ENCODE measurements around the gene OR52A1. TPM values are rescaled to one million over a fixed set of nuclear protein-coding genes. Genes with fewer than 3 reads are reported as not detected.

The OR52A1 gene
- not detected in 2 replicates for total RNA-seq (2014; rRNA removed; shearing (Covaris generic); ENCODE audit: low replicate concordance)

DNA sequence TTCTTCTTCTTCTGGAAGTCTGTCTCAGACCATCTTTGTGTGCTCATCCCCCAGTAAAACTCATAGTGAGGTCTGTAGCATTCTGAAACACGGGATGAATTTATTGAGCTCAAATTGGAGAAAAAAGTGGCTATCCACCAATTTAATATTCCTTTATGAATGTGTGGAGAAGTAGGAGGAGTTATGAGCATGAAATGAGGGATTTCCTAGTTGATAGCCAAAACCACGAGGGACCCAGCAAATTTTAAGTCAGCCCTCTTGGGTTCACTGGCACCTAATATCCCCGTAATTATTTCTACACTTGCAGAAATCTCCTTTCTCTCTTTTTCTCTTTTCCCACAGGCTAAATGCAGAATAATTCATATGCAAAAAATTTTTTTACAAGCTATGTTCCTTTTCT is at the start of gene OR52A1:
Gene OR52A1, minus strand, starts transcription at position 101 of the 400 bp plus-strand sequence. CDS start 2,388 bp downstream, outside the sequence.
- Histone ChIP-seq H3K9me2 (replicated peaks; ENCODE audit: insufficient read depth, low read length) (no peaks in the 10 kb centered on the region), H4K20me1 (ENCODE audit: insufficient read depth, low read depth, low read length) (no peaks in the 10 kb centered on the region), H3K9ac (ENCODE audit: low read length) (no peak within 1 kb of the TSS), H3K79me2 (ENCODE audit: low read length) (no peaks in the 10 kb centered on the region), H3K27me3 (ENCODE audit: low read length) (no peaks in the 10 kb centered on the region), H3K27ac (ENCODE audit: low read length) (no peak within 1 kb of the TSS), H2AFZ (ENCODE audit: low read length) (no peak within 1 kb of the TSS), H3K4me3 (ENCODE audit: low read length) (no peak within 1 kb of the TSS), H3K36me3 (ENCODE audit: insufficient read depth, low read length) (no peaks in the 10 kb centered on the region), H3K9me3 (ENCODE audit: low read length) (no peaks in the 10 kb centered on the region), H3K4me1 (ENCODE audit: low read length) (no peaks in the 10 kb centered on the region), H3K4me2 (ENCODE audit: low read depth, low read length, poor library complexity, severe bottlenecking) (no peak within 1 kb of the TSS)
- DNase-seq, result no peak

DNA sequence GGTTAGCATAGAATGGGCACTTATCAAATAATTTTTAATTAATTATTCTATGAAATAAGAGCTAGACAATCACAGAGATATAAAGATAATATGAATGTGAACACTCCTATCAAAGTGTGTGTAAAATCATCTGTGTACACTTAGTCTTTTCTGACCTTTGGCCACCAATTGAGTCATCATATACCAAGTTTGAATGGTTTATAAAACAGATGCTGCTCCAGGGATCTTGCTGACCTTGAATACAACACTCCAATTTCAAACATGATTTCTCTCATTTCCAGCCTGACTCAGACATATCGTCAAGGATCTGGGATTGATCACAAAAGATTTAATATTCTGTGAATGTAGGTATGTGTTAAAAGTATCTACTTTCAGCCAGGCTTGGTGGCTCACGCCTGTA is 48.8 kb upstream of the OR52A1 start:
- no peaks in the 10 kb centered on the region for H3K79me2 ChIP-seq (ENCODE audit: low read length)
- no peak overlapping the region for H3K27ac ChIP-seq (ENCODE audit: low read length)

DNA sequence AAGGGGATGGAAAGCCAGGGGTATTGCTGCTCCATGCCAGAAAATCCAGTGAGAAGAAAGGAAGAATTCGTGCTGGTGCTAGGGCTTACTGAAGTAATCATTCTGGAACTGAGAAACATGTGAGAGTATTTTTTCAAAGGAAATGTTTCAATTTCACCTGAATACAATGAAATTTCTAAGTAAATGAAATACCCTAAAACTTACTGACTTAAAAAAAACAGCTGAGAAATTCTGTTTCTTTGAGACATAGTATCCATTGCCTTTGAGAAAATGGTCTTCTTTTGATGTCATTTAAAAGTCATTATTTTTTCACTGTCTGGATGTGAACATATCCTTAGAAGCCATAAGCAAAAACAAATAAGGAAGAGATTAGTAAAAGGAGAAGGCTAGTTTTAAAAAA is 46.0 kb upstream of the OR52A1 start, which contains the start of gene OR51V1:
Gene OR51V1, minus strand, starts transcription at position 101 of the 400 bp plus-strand sequence. Its CDS starts 0 bp downstream, at position 101.
- Histone ChIP-seq H3K27ac (ENCODE audit: low read length) (no peak within 1 kb of the TSS), H3K4me3 (ENCODE audit: low read length) (no peak within 1 kb of the TSS), H4K20me1 (ENCODE audit: insufficient read depth, low read depth, low read length) (no peaks in the 10 kb centered on the region), H2AFZ (ENCODE audit: low read length) (no peak within 1 kb of the TSS), H3K9me3 (ENCODE audit: low read length) (no peaks in the 10 kb centered on the region), H3K36me3 (ENCODE audit: insufficient read depth, low read length) (no peaks in the 10 kb centered on the region), H3K4me2 (ENCODE audit: low read depth, low read length, poor library complexity, severe bottlenecking) (no peak within 1 kb of the TSS), H3K9ac (ENCODE audit: low read length) (no peak within 1 kb of the TSS), H3K27me3 (ENCODE audit: low read length) (no peaks in the 10 kb centered on the region), H3K79me2 (ENCODE audit: low read length) (no peaks in the 10 kb centered on the region), H3K9me2 (replicated peaks; ENCODE audit: insufficient read depth, low read length) (no peaks in the 10 kb centered on the region), H3K4me1 (ENCODE audit: low read length) (no peaks in the 10 kb centered on the region)
- DNase-seq, result no peak

More for the DNA sequence above, 48.8 kb upstream of the OR52A1 start:
- Histone ChIP-seq H3K9me2 (replicated peaks; ENCODE audit: insufficient read depth, low read length) (no peaks in the 10 kb centered on the region), H3K4me3 (ENCODE audit: low read length) (no peak overlapping the region), H3K9ac (ENCODE audit: low read length) (no peak overlapping the region), H4K20me1 (ENCODE audit: insufficient read depth, low read depth, low read length) (no peaks in the 10 kb centered on the region), H3K4me2 (ENCODE audit: low read depth, low read length, poor library complexity, severe bottlenecking) (no peak overlapping the region), H3K9me3 (ENCODE audit: low read length) (no peaks in the 10 kb centered on the region), H3K27me3 (ENCODE audit: low read length) (no peaks in the 10 kb centered on the region), H3K4me1 (ENCODE audit: low read length) (no peaks in the 10 kb centered on the region), H2AFZ (ENCODE audit: low read length) (no peak overlapping the region), H3K36me3 (ENCODE audit: insufficient read depth, low read length) (no peaks in the 10 kb centered on the region)
- DNase-seq, result no peak

DNA sequence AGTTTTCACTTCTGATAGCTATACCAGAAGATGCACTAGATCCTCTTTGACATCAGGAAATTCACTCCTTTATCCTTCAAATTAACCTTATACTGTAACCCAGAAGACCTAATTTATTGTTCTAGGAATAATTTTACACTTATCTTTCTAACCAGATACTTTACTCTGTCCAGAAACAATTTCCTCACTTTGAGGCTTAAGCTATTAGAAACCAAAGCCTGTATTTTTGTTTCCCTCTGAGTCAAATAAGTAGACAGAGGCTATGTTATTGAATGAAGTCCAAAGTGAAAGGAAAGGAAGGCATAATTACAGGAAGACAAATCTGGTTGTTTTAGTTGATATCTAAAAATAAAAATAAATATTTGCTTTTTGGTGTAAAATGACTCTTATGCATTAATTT is 43.7 kb upstream of the OR52A1 start:
- DNase-seq, result no peak
- no peak overlapping the region for H3K9ac ChIP-seq (ENCODE audit: low read length)
- no peaks in the 10 kb centered on the region for H3K27me3 ChIP-seq (ENCODE audit: low read length)
- H4K20me1 ChIP-seq (ENCODE audit: insufficient read depth, low read depth, low read length), result no peaks in the 10 kb centered on the region
- no peak overlapping the region for H2AFZ ChIP-seq (ENCODE audit: low read length)
- no peaks in the 10 kb centered on the region for H3K36me3 ChIP-seq (ENCODE audit: insufficient read depth, low read length)
- H3K4me1 ChIP-seq (ENCODE audit: low read length), result no peaks in the 10 kb centered on the region
- H3K27ac ChIP-seq (ENCODE audit: low read length), result no peak overlapping the region
- no peaks in the 10 kb centered on the region for H3K9me3 ChIP-seq (ENCODE audit: low read length)
- H3K4me3 ChIP-seq (ENCODE audit: low read length), result no peak overlapping the region
- H3K4me2 ChIP-seq (ENCODE audit: low read depth, low read length, poor library complexity, severe bottlenecking), result no peak overlapping the region
- H3K79me2 ChIP-seq (ENCODE audit: low read length), result no peaks in the 10 kb centered on the region
- no peaks in the 10 kb centered on the region for H3K9me2 ChIP-seq (replicated peaks; ENCODE audit: insufficient read depth, low read length)

DNA sequence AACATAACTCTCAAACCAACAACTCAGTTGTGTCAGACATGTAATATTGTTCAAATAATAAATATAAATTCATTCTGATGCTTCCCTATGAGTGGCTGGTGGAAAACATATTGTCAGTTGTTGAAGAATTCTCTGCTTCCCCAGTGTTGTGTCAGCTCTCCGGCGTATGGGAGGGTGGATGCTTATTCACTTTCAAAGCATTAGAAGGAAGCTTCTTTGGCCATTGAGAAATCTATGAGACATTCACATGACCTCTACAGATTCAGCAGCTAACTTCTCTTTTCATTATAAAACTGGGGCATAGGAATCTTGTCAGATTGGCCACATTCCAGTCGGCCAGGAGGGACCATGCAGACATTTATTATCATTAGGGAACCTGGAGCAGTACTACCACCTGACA is 43.0 kb upstream of the OR52A1 start:
- Histone ChIP-seq H3K27me3 (ENCODE audit: low read length) (no peaks in the 10 kb centered on the region), H3K4me2 (ENCODE audit: low read depth, low read length, poor library complexity, severe bottlenecking) (no peak overlapping the region), H3K4me3 (ENCODE audit: low read length) (no peak overlapping the region), H3K36me3 (ENCODE audit: insufficient read depth, low read length) (no peaks in the 10 kb centered on the region), H3K79me2 (ENCODE audit: low read length) (no peaks in the 10 kb centered on the region), H4K20me1 (ENCODE audit: insufficient read depth, low read depth, low read length) (no peaks in the 10 kb centered on the region), H3K27ac (ENCODE audit: low read length) (no peak overlapping the region), H3K4me1 (ENCODE audit: low read length) (no peaks in the 10 kb centered on the region), H3K9ac (ENCODE audit: low read length) (no peak overlapping the region), H3K9me3 (ENCODE audit: low read length) (no peaks in the 10 kb centered on the region), H3K9me2 (replicated peaks; ENCODE audit: insufficient read depth, low read length) (no peaks in the 10 kb centered on the region), H2AFZ (ENCODE audit: low read length) (no peak overlapping the region)
- DNase-seq, result no peak

DNA sequence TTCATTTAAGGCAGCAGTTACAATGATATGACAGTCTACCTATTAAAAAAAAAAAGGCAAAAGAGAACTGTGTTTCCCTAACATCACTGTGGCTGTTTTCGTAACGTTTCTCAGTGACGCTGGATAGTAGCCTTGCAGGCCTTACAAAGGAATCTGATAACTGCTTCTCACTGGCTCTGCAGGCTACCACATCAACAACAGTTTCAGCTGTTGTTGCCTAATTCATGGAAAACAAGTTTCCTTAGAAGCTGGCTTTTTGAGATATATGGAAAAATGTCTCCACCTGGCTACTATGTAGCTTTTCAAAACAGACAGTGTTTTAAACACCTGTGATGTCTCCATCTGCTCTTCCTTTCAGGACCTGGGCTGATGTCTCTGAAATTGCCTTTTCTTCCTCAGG is 42.2 kb upstream of the OR52A1 start:
- Histone ChIP-seq H3K27ac (ENCODE audit: low read length) (no peak overlapping the region), H3K79me2 (ENCODE audit: low read length) (no peaks in the 10 kb centered on the region), H3K9ac (ENCODE audit: low read length) (no peak overlapping the region), H3K4me2 (ENCODE audit: low read depth, low read length, poor library complexity, severe bottlenecking) (no peak overlapping the region), H3K9me3 (ENCODE audit: low read length) (no peaks in the 10 kb centered on the region), H3K9me2 (replicated peaks; ENCODE audit: insufficient read depth, low read length) (no peaks in the 10 kb centered on the region), H3K27me3 (ENCODE audit: low read length) (no peaks in the 10 kb centered on the region), H3K4me3 (ENCODE audit: low read length) (no peak overlapping the region), H3K4me1 (ENCODE audit: low read length) (no peaks in the 10 kb centered on the region), H4K20me1 (ENCODE audit: insufficient read depth, low read depth, low read length) (no peaks in the 10 kb centered on the region), H3K36me3 (ENCODE audit: insufficient read depth, low read length) (no peaks in the 10 kb centered on the region), H2AFZ (ENCODE audit: low read length) (no peak overlapping the region)
- DNase-seq, result no peak

DNA sequence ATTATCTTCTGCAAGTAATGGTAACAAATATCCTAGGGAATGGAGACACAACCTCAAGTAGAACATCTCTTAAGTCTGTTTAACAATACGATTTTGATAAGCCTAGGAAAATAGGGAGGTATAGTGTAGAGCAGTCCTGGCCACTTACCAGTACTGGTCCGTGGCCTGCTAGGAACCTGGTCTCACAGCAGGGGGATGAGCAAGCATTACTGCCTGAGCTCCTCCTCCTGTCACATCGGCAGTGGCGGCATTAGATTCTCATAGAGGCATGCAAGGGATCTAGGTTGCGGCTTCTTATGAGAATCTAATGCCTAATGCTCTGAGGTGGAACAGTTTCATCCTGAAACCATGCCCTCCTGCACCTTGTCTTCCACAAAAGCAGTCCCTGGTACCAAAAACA is 41.5 kb upstream of the OR52A1 start:
- Histone ChIP-seq H3K9me2 (replicated peaks; ENCODE audit: insufficient read depth, low read length) (no peaks in the 10 kb centered on the region), H3K79me2 (ENCODE audit: low read length) (no peaks in the 10 kb centered on the region), H3K9ac (ENCODE audit: low read length) (no peak overlapping the region), H3K4me3 (ENCODE audit: low read length) (no peak overlapping the region), H3K4me1 (ENCODE audit: low read length) (no peaks in the 10 kb centered on the region), H3K27me3 (ENCODE audit: low read length) (no peaks in the 10 kb centered on the region), H3K4me2 (ENCODE audit: low read depth, low read length, poor library complexity, severe bottlenecking) (no peak overlapping the region), H4K20me1 (ENCODE audit: insufficient read depth, low read depth, low read length) (no peaks in the 10 kb centered on the region), H3K9me3 (ENCODE audit: low read length) (no peaks in the 10 kb centered on the region), H3K27ac (ENCODE audit: low read length) (no peak overlapping the region), H3K36me3 (ENCODE audit: insufficient read depth, low read length) (no peaks in the 10 kb centered on the region), H2AFZ (ENCODE audit: low read length) (no peak overlapping the region)
- no peak for DNase-seq

DNA sequence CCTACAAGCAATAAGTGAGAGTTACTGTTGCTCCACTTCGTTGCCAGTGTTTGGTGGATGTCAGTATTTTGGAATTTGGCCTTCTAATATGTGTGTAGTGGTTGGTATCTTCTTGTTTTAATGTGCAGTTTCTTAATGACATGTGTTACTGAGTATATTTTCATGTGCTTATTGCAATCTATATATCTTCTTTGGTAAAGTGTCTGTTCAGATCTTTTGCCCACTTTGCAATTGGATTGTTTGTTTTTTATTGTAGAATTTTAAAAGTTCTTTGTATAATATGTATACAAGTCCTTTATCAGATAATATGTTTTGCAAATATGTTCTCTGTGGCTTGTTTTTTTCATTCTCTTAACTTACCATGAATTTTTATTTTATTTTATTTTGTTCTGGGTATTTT is 38.2 kb upstream of the OR52A1 start:
- Histone ChIP-seq H3K4me2 (ENCODE audit: low read depth, low read length, poor library complexity, severe bottlenecking) (no peak overlapping the region), H3K36me3 (ENCODE audit: insufficient read depth, low read length) (no peaks in the 10 kb centered on the region), H2AFZ (ENCODE audit: low read length) (no peak overlapping the region), H3K27ac (ENCODE audit: low read length) (no peak overlapping the region), H3K79me2 (ENCODE audit: low read length) (no peaks in the 10 kb centered on the region), H3K27me3 (ENCODE audit: low read length) (no peaks in the 10 kb centered on the region), H3K9ac (ENCODE audit: low read length) (no peak overlapping the region), H3K4me1 (ENCODE audit: low read length) (no peaks in the 10 kb centered on the region), H3K4me3 (ENCODE audit: low read length) (no peak overlapping the region), H4K20me1 (ENCODE audit: insufficient read depth, low read depth, low read length) (no peaks in the 10 kb centered on the region), H3K9me3 (ENCODE audit: low read length) (no peaks in the 10 kb centered on the region), H3K9me2 (replicated peaks; ENCODE audit: insufficient read depth, low read length) (no peaks in the 10 kb centered on the region)
- DNase-seq, result no peak

DNA sequence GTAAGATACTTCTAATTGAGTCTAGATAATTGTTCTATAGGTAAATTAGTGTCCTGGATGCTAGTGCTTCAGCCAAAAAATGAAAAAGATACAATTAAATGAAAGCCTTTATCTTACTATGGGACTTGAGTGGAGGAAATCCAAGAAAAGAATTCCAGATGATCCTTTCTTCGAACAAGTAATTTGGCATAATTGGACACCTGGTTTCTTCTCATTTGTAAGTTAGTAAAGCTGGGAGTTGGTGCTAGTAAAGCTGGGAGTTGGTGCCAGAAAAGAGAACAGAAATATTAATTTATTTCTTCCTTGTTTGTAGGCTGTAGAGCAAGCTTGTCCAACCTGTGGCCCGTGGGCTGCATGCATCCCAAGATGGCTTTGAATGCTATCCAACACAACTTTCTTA is 33.6 kb upstream of the OR52A1 start:
- Histone ChIP-seq H3K4me3 (ENCODE audit: low read length) (no peak overlapping the region), H3K4me1 (ENCODE audit: low read length) (no peaks in the 10 kb centered on the region), H3K27ac (ENCODE audit: low read length) (no peak overlapping the region), H3K36me3 (ENCODE audit: insufficient read depth, low read length) (no peaks in the 10 kb centered on the region), H3K79me2 (ENCODE audit: low read length) (no peaks in the 10 kb centered on the region), H3K4me2 (ENCODE audit: low read depth, low read length, poor library complexity, severe bottlenecking) (no peak overlapping the region), H3K9ac (ENCODE audit: low read length) (no peak overlapping the region), H2AFZ (ENCODE audit: low read length) (no peak overlapping the region), H3K9me2 (replicated peaks; ENCODE audit: insufficient read depth, low read length) (no peaks in the 10 kb centered on the region), H3K27me3 (ENCODE audit: low read length) (no peaks in the 10 kb centered on the region), H3K9me3 (ENCODE audit: low read length) (no peaks in the 10 kb centered on the region), H4K20me1 (ENCODE audit: insufficient read depth, low read depth, low read length) (no peaks in the 10 kb centered on the region)
- no peak for DNase-seq

Data from Karpas-422 (cell line).